HG02943 (cell line): Measurements from ENCODE around the gene AP1M2.

Source experiments
- ATAC-seq: cut with Tn5 transposase; IDR thresholded peaks from one replicate; pipeline ENCODE4 v1.9.1; 2021; ENCODE audit warnings: mild to moderate bottlenecking, low read depth, moderate library complexity; ENCODE audit not compliant: unreplicated experiment

AP1M2 gene

GRCh38 chr19:10587022-10587838, at the start of gene AP1M2:
TSS of gene AP1M2 (minus strand) at chr19:10587312. CDS start at chr19:10587231, 81 bp downstream.
- no peak for ATAC-seq

GRCh38 chr19:10636304-10636972, 49.3 kb upstream of the AP1M2 start:
- ATAC-seq: no peak

- ATAC-seq: no peak
Measured at GRCh38 chr19:10634963-10635362, 47.9 kb upstream of the AP1M2 start.

- ATAC-seq: no peak
Measured at GRCh38 chr19:10634430-10634829, 47.3 kb upstream of the AP1M2 start.

GRCh38 chr19:10631874-10632273, 44.8 kb upstream of the AP1M2 start:
- ATAC-seq: no peak

GRCh38 chr19:10625762-10626138, 38.6 kb upstream of the AP1M2 start:
- ATAC-seq: no peak

- no peak for ATAC-seq
Measured at GRCh38 chr19:10625003-10625761, 38.1 kb upstream of the AP1M2 start, which contains the start of gene SLC44A2. TSS of gene SLC44A2 (plus strand) at chr19:10625553. CDS start at chr19:10625634, 81 bp downstream.

- ATAC-seq: no peak
Measured at GRCh38 chr19:10624585-10624984, 37.5 kb upstream of the AP1M2 start.

GRCh38 chr19:10621966-10622365, 34.9 kb upstream of the AP1M2 start:
- ATAC-seq: no peak

GRCh38 chr19:10620786-10621185, 33.7 kb upstream of the AP1M2 start:
- no peak for ATAC-seq

- no peak for ATAC-seq
Measured at GRCh38 chr19:10618846-10619245, 31.7 kb upstream of the AP1M2 start.

GRCh38 chr19:10617409-10618121, 30.5 kb upstream of the AP1M2 start:
- no peak for ATAC-seq

GRCh38 chr19:10615429-10616023, 28.4 kb upstream of the AP1M2 start:
- ATAC-seq: no peak

GRCh38 chr19:10612499-10613119, 25.5 kb upstream of the AP1M2 start:
- ATAC-seq: no peak

- ATAC-seq: no peak
Measured at GRCh38 chr19:10611907-10612306, 24.8 kb upstream of the AP1M2 start.

GRCh38 chr19:10604460-10604980, 17.4 kb upstream of the AP1M2 start:
- no peak for ATAC-seq

- ATAC-seq: no peak
Measured at GRCh38 chr19:10603873-10604459, 16.9 kb upstream of the AP1M2 start.

- peak; percentile 45 for ATAC-seq
Measured at GRCh38 chr19:10603084-10603872, 16.2 kb upstream of the AP1M2 start.
